ENCODE data around the gene MT3.
"Not testable (repeated sequence)": the region's sequence is repeated elsewhere in the genome, so short reads cannot be mapped to it uniquely, and the experiment has no call there.

The MT3 gene

DNA sequence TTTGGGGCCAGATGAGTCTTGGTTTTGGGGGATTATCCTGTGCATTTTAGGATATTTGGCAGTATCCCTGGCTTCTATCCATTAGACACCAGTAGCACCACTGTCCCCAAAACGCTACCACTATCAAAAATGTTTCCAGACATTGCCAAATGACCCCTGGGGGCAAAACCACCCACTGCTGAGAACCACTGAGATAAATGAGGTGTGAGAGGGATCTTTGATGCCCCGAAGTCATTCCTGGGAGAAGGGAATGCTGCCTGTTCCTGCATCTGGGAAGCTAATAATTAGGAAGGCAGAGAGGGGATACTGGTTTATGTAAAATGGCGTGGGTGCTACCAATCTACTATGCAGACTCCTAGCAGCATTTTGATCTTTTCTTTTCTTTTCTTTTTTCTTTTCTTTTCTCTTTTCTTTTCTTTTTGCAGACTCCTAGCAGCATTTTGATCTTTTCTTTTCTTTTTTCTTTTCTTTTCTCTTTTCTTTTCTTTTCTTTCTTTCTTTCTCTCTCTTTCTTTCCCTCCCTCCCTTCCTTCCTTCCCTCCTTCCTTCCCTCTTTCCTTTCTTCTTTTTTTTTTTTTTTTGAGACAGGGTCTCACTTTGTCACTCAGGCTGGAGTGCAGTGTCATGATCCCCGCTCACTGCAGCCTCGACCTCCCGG lies 8.8 kb upstream of the MT3 start:
- no peak for FAIRE-seq

DNA sequence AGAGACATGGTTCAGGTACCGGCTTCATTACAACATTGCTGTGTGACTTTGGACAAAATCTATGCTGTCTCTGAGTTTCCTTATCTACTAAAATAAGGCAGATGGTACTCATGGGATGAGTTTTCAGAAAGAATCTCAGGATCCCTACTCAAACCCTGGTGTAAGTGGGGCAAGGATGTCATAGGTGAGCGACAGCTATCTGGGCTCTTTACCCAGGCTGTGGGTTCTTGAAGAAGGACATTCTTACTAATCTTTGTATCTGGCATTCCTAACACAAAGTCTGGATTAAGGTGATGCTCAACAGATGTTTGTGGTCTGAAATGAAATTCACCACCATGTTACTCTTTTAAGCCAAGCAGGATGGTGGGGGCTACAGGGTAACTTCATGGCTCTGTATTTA lies 6.4 kb upstream of the MT3 start:
- FAIRE-seq = not testable (repeated sequence)

DNA sequence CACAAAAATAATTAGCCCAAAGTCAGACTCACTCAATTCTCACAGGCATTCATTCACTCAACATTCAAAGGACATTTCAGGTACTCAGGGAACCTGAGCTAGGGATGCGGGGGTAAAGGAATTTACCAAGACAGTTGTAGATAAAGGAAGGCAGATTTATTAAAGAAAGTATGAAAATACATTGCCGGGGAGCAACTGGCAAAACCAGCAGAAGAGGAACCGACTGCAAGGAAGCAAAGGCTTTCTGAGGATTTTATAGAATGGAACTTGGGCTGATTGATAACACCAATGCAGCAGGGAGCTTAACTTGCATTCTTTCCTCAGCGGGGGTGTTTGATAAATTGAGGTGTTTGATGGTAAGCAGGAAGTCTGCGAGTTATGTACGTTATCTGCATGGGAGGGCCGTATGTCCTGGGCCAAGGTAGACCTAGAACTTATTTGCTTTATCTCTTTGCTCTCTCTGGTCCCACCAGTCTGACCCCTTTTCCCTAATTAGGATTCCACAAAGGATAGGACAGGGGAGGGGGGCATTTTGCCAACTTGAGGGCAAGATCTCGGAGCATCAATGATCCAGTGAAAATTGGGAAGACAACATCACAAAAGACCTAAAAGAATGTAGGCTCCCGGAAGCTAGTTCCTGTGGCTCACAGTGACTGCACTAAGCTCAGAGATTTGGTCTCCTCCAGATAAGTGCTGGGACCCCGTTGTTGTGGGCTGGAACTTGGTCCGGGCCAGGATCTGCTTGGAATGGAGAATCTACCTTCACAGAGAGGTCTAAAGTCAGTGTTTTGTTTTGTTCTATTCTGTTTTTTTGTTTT lies 5.8 kb upstream of the MT3 start:
- FAIRE-seq = no peak

DNA sequence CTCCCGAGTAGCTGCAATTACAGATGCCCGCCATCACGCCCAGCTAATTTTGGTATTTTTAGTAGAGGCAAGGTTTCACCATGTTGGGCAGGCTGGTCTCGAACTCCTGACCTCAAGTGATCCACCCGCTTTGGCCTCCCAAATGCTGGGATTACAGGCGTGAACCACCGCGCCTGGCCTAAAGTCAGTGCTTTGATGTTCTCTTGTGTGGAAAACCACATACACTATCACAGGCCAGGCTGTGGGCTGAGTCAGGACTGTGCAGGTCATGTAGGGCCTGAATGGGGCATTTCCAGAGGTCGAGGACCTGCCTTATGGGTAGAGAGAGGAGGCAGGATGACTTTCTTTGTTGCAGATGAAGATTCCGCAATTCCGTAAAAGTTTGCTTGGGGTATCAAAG lies 5.1 kb upstream of the MT3 start:
- FAIRE-seq = no peak

DNA sequence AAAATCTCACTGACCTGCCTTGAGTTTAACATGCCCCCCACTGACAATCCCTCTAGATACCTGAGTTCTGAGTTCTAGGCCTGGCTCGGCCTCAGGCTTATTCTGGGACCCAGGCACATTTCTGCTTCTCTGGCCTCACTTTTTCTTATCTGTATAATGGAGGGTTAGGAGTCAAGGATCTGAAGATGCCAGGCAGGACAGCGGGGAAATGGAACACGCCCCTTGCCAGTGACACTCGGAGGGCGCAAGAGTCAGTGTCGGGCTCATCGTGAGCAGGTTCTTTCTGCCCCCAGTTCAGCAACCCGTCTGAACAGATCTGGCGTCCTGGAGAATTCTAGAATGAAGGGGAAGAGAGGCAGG lies 567 bp upstream of the MT3 start:
- FAIRE-seq = no peak

DNA sequence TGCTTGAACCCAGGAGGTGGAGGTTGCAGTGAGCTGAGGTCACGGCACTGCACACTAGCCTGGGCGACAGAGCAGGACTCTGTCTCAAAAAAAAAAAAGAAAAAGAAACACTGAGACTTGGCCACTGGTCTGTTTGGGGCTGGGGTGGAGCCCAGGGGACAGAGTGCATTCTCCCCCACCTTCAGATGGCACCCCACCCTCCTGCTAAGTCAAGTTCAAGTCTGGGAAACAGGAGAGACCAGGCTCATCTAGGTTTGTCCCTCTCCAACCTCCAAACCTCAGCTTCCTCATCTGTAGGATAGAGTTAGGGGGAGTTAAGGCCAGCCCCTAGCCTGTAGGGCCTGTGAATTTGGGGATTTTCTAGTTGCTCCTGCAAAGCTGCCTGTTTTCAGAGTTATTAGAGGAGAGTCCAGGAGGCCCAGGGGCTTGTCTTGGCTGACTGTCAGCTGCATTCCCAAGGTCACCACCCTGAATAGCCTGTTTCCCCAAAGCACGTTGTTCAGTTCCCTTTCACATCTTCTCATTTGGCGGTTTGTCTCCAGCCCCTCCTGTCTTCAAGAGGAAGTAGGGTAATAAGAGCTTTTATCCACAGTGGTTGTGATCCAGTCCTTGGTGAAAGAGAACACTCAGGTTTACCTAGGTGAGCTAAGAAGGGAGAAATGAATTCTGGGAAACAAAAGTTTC lies 2.2 kb downstream of the MT3 start:
- no peak for FAIRE-seq

DNA sequence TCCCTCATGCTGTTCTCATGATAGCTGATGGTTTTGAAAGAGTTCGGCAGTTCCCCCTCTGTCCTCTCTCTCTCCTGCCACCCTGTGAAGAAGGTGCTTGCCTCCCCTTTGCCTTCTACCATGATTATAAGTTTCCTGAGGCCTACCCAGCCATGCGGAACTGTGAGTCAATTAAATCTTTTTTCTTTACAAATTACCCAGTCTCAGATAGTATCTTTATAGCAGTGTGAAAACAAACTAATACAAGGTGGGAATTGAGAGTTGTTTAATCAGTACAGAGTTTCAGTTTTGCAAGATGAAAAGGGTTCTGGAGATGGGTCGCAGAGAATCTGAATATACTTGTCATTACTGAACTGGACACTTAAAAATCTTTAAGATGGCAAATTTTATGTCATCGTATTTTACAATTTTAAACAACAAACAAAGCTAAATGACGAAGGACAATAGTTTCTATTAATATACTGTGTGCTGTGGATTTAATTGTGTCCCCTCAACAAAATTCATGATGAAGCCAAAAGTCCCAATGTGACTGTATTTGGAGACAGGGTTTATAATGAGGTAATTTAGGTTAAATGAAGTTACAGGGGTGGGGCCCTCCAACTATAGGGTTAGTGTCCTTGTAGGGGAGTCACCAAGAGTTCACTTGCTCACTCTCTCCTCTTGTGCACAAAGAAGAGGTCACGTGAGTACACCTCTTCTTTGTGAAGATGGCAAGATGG lies 4.4 kb downstream of the MT3 start:
- FAIRE-seq = no peak

DNA sequence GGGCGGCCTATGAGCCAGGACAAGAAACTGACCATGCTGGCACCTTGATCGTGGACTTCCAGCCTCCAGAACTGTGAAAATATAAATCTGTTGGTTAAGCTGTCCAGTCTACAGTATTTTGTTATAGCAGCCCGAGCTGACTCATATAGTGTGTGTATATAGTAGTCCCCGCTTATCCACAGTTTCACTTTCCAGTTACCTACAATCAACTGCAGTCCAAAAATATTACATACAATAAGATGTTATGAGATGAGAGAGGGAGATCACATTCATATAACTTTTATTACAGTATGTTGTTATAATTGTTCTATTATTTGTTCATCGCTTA lies 4.9 kb downstream of the MT3 start:
- FAIRE-seq = no peak

DNA sequence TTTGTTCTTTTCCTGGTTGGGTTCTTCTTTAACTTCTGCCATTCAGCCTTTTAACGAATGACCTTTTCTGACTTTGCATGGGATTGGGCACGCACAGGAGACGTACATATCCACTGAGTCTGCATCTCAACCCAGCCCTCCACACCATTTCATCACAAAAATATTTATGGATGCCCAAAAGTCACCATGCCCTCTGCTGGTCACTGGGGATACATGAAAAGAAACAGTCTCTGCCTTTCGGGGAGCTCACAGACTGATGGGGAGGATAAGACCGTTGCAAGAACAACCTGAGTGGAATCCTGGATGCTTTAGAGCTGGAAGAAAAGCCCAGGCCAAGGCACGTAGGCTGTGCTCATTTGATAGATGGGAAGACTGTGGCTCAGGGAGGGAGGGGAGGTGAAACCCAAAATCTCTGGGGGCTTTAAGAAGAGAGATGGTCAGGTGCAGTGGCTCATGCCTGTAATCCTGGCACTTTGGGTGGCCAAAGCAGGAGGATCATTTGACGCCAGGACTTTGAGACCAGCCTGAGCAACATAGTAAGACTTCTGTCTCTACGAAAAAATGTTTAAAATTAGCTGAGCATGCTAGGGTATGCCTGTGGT lies 11.2 kb downstream of the MT3 start:
- no peak for FAIRE-seq

DNA sequence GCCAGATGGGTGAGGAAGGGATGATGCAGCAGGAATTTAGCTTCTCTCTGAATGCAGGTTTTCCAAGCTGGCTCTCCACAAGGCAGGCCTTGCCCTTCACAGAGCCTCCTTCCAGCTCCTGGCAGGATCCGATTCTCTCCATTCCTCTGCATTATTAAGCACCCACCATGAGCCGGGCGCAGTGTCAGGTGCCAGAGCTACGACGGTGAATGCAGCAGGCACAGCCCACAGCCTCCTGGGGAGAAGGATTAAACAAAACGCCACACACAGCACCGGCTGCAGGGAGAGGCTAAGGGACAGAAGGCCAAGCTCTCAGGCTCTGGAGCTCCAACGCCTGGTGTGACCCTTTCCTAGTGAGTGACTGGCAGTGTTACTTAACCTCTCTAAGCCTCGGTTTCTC lies 12.0 kb downstream of the MT3 start:
- no peak for FAIRE-seq

DNA sequence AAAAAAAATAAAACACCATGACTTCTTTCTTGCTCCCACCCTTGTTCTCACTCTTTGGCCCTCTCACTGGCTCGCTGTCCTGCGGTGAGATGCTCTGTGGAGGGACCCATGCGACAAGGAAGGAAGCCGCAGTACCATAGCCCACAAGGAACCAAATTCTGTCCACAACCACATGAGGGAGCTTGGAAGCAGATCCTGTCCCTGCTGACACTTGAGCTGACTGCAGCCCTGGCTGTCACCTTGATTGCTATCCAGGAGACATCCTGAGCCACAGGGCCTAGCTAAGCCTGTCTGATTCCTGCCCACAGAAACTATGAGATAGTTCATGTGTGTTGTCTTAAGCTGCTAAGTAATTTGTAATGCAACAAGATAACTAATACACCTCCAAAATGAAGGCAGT lies 14.3 kb downstream of the MT3 start:
- FAIRE-seq = no peak

DNA sequence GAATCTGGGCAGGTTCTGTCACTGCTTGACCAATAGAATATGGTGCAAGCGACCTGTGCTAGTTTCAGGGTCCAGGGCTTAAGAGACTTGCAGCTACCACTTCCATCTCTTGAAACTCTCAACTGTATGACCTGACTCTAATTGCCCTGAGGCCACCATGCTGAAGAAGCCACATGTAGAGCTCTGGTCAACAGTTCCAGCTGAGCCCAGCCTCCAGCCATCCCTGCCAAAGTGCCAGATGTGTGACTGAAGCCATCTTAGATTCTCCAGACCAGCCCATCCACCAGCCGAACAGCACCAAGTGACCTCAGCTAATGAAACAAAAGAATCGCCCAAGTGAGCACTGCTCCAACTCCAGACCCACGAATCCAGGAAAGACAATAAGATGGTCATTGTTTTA lies 15.6 kb downstream of the MT3 start:
- FAIRE-seq = no peak

DNA sequence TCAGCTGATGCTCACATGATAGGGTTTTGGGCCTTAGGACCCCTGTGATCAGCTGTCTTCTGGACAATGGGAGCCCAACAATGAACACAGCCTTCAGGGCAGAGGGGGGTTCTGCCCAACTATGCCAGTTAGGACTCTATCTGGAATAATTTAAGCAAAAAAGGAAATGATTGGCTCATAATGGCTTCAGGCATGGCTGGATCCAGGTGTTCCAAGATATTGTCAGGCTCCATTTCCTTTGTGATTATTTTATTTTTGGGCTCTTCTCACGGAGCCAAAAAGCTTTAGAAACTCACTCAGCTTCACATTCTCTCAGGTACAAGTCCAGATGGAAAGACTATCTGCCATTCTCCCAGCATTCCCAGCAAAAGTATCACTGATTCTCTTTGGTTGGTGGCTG lies 16.1 kb downstream of the MT3 start:
- no peak for FAIRE-seq

DNA sequence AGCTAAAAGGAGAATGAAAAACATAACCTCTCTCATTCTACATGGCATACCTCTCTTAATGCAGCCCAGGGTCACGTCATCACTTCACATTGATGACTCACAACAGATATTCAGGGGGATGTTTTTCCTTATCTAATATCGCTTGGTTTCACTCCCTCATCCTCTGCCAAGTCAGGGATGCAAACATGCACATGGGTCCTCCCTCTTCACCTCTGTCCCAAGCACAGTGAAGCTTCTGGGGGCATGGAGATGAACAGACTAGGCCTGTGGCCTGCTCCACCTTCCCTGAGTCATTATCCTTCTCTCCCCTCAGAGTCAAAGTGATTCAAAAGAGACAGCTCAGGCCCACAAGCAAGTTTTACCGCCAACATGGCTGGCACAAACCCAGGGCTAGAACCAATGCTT lies 16.7 kb downstream of the MT3 start:
- FAIRE-seq = no peak

DNA sequence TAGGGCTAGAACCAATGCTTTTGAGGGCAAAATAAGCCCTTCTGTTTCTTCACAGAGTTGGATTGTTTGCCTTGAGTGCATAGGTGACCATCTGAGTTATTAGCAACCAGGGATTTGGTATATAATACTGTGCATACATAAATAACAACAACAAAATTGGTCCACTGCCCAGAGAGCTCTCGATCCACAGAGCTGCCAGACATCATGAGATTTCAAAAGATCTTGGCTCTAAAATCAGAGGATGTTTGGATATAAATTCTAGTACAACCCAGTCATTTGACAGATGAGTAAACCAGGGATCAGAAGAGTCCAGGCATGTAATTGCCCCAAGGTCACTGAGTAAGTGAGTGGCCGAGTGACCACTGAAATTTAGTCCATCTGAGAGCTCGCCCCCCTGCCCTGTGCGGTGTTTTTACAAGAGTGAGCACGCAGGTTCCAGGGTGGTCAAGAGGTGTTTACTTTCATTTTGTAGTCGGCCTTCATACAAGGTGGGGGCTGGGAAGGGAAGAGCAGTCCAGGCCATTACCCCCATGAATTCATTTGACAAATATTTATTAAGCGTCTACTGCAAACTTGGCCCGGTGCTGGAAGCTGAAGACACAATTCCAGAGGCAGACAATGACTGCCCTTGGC lies 17.3 kb downstream of the MT3 start:
- FAIRE-seq = no peak

DNA sequence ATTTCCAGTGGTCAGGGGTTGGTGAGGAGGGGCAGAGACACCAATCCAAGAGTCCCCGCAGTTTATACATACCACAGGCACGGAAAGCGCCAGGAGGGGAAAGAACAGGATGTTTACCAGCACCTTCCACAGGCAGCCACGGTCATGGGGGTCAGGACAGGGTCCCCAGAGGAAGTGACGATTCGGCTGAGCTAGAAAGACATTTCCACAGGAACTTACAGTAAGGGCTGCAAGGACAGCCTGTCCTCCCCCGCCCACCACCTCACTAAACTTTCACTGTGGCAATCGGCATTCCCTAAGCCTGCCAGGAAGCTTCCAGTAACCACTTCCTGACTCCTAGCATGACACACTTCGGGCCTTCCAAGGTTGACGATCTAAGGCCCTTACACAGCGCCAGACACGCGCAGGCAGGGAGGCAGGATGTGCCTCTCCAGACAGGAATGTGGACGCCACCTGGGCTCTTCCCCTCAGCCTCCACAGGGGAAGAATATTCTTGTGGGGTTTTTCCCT lies 17.8 kb downstream of the MT3 start:
- FAIRE-seq = no peak

DNA sequence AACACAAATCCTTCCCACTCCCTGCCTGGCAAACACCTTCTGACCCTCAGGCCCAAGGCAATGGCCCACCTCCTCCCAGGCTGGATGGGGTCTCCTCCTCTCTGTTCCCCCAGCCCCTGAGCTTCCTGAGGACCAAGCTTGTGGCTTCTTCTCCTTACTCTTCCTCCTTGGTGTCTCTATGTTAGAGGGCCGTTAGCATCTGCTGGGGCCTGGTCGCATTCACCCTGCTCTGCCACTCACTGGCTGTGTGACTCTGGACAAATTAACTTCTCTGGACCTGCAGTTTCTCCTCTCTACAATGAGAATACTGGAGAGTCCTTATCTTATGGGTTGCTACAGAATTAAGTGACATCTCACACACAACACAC lies 18.3 kb downstream of the MT3 start:
- no peak for FAIRE-seq

DNA sequence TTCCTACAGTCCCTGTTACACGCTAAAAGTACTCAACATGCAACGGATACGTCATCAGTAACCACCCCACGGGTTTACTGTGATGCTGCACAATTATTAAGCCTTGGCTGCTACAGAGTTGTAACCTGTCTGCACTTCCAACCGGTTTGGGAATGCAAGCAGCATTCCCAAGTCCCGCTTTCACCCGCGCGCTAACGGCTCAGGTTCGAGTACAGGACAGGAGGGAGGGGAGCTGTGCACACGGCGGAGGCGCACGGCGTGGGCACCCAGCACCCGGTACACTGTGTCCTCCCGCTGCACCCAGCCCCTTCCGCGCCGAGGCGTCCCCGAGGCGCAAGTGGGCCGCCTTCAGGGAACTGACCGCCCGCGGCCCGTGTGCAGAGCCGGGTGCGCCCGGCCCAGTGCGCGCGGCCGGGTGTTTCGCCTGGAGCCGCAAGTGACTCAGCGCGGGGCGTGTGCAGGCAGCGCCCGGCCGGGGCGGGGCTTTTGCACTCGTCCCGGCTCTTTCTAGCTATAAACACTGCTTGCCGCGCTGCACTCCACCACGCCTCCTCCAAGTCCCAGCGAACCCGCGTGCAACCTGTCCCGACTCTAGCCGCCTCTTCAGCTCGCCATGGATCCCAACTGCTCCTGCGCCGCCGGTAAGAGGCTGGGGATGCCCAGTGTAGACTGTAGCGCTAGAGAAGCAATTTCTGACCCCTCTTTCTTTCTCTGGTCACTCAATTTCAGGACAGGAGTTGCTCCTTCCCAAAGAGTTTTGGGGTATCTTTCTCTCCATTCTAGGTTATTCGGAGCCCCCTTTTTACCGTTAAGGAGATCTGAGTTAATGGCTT lies 18.9 kb downstream of the MT3 start, which contains the start of gene MT2A:
MT2A (plus strand) TSS at position 542 of the 833 bp plus-strand sequence; CDS start at position 614, 72 bp downstream.
- no peak for FAIRE-seq

DNA sequence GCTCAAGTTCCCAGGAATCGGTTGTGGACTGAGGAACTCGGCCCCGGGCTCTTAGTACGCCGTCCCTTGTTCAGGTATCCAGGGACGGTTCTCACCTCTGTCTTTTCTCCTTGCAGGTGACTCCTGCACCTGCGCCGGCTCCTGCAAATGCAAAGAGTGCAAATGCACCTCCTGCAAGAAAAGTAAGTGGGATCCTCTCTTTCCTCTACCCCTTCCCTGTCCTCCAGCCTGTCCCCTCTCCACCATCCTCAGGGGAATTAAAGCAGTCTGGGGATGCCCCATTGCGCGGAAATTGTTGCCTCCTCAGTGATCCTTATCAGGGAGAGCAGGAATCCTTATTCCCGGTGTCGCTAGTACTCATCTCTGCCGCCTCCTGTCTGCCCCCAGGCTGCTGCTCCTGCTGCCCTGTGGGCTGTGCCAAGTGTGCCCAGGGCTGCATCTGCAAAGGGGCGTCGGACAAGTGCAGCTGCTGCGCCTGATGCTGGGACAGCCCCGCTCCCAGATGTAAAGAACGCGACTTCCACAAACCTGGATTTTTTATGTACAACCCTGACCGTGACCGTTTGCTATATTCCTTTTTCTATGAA lies 19.6 kb downstream of the MT3 start:
- FAIRE-seq = no peak

DNA sequence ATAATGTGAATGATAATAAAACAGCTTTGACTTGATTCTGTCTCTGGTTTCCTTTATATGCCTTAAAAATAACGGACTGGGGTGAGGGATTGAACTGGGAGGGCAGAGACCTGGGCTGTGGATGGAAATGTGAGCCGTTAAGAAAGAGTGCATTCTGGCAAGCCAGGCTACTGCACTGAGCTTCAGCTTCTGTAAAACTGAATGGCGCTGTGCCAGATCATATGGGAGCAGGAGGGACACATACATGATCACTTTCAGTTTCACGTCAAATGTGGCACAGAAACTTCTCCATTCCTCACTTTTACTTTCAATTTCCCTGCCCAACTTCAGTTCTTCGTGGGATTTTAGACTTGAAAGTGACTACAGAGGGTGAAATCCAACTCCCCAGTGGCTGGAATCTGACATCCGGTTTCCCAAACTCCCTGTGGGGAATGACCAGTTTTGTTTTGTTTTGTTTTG lies 20.2 kb downstream of the MT3 start:
- no peak for FAIRE-seq

DNA sequence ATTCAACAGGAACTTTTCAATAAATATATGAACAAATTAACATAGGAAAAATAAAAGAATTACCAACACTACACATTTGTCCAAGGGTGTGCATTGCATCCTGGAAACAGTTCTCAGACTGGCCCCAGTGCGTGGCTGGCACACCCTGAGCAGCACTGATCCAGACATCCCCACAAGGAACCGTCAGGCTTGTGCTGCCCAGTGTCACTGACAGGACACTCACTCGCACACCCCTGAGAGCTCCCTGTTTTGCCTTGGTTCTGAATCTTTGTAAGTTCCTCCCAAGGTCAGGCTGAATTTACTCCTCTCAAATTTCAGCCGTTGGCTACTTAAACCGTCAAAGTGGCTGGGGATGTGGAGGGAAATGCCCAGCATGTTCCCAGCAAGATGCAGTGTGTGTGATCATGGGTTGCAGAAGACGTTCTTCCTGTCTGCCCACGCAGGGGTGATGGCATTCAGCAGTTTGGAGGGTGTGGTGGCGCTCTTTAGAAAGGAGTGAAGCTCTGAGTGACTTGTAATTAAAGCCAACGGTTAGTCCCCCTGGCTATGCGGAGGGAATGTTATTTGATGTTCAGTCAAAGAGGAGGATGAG lies 20.8 kb downstream of the MT3 start:
- no peak for FAIRE-seq

Measured in TTC549 (cell line).